ENCODE results near the gene WNT16.
"Not testable (repeated sequence)": the region's sequence is repeated elsewhere in the genome, so short reads cannot be mapped to it uniquely, and the experiment has no call there.

The WNT16 gene

GRCh38 chr7:121288894-121289293, 39.9 kb upstream of the WNT16 start:
- no peak overlapping the region for H3K4me2 ChIP-seq (ENCODE audit: low read length, poor library complexity, severe bottlenecking)
- H3K36me3 ChIP-seq (ENCODE audit: control insufficient read depth in 1 of 2, insufficient read depth in 2 of 2, low read depth in 1 of 2, low read length in 2 of 2) = peaks cover 2 to 10% of the 10 kb centered on the region in 2 experiments
- no peak overlapping the region for H2BK12ac ChIP-seq (ENCODE audit: low read length in 2 of 2)
- H3K9ac ChIP-seq (ENCODE audit: low read length) = no peak overlapping the region
- no peak overlapping the region for H3K4ac ChIP-seq (ENCODE audit: low read depth in 1 of 2, low read length in 2 of 2)
- H2BK120ac ChIP-seq (ENCODE audit: low read depth, low read length) = no peak overlapping the region
- no peak overlapping the region for H4K8ac ChIP-seq (ENCODE audit: low read length)
- no peak overlapping the region for H4K91ac ChIP-seq (ENCODE audit: low read length)
- H3K18ac ChIP-seq (ENCODE audit: low read depth in 1 of 2, low read length in 2 of 2) = no peak overlapping the region
- H3K4me1 ChIP-seq (ENCODE audit: control insufficient read depth, insufficient read depth, low read depth, low read length) = no peaks in the 10 kb centered on the region
- no peak overlapping the region for H2AFZ ChIP-seq (ENCODE audit: low read depth, low read length)
- no peaks in the 10 kb centered on the region for H3K27me3 ChIP-seq (ENCODE audit: control insufficient read depth in 1 of 2, insufficient read depth in 1 of 2, low read length in 2 of 2)
- no peak overlapping the region for H2BK15ac ChIP-seq (ENCODE audit: low read depth, poor library complexity, severe bottlenecking)
- peak; percentile 82 for DNase-seq
- H3K9me3 ChIP-seq (ENCODE audit: control insufficient read depth, low read length) = peaks cover 7% of the 10 kb centered on the region
- H2AK5ac ChIP-seq (ENCODE audit: low read length, severe bottlenecking) = no peak overlapping the region
- H3K27ac ChIP-seq (ENCODE audit: low read length, poor library complexity, severe bottlenecking) = no peak overlapping the region
- H3K23ac ChIP-seq (ENCODE audit: low read length in 2 of 2) = no peak overlapping the region
- H3K4me3 ChIP-seq (ENCODE audit: insufficient read depth in 1 of 2, low read depth in 1 of 2, low read length in 2 of 2) = no peak overlapping the region
- no peak overlapping the region for H3K14ac ChIP-seq (ENCODE audit: low read length in 2 of 2)
- no peak overlapping the region for H2BK5ac ChIP-seq (ENCODE audit: low read depth, low read length, poor library complexity, severe bottlenecking)
- no peaks in the 10 kb centered on the region for H3K79me1 ChIP-seq (replicated peaks; ENCODE audit: low read length, poor library complexity, severe bottlenecking)

- H3K18ac ChIP-seq (ENCODE audit: low read depth in 1 of 2, low read length in 2 of 2) = peak overlapping the region in 1 of 2 experiments; percentile 21
- not testable (repeated sequence) for H3K27ac ChIP-seq (ENCODE audit: low read length, poor library complexity, severe bottlenecking); H3K36me3 ChIP-seq (ENCODE audit: control insufficient read depth in 1 of 2, insufficient read depth in 2 of 2, low read depth in 1 of 2, low read length in 2 of 2); H3K23ac ChIP-seq (ENCODE audit: low read length in 2 of 2); H2BK5ac ChIP-seq (ENCODE audit: low read depth, low read length, poor library complexity, severe bottlenecking); H3K79me1 ChIP-seq (replicated peaks; ENCODE audit: low read length, poor library complexity, severe bottlenecking); H3K9me3 ChIP-seq (ENCODE audit: control insufficient read depth, low read length); H3K4me1 ChIP-seq (ENCODE audit: control insufficient read depth, insufficient read depth, low read depth, low read length); H2BK120ac ChIP-seq (ENCODE audit: low read depth, low read length); H2AFZ ChIP-seq (ENCODE audit: low read depth, low read length); H3K4me3 ChIP-seq (ENCODE audit: insufficient read depth in 1 of 2, low read depth in 1 of 2, low read length in 2 of 2); H2AK5ac ChIP-seq (ENCODE audit: low read length, severe bottlenecking); DNase-seq; H4K8ac ChIP-seq (ENCODE audit: low read length); H3K9ac ChIP-seq (ENCODE audit: low read length); H3K4me2 ChIP-seq (ENCODE audit: low read length, poor library complexity, severe bottlenecking); H2BK15ac ChIP-seq (ENCODE audit: low read depth, poor library complexity, severe bottlenecking); H3K27me3 ChIP-seq (ENCODE audit: control insufficient read depth in 1 of 2, insufficient read depth in 1 of 2, low read length in 2 of 2); H4K91ac ChIP-seq (ENCODE audit: low read length); H3K14ac ChIP-seq (ENCODE audit: low read length in 2 of 2); H2BK12ac ChIP-seq (ENCODE audit: low read length in 2 of 2); H3K4ac ChIP-seq (ENCODE audit: low read depth in 1 of 2, low read length in 2 of 2)
- 100% methylated on average over 4 of the region's 5 CpGs for WGBS
These were observed 38.9 kb upstream of the WNT16 start for GRCh38 chr7:121289930-121290329.

GRCh38 chr7:121294448-121294992, 34.3 kb upstream of the WNT16 start:
- H3K27me3 ChIP-seq (ENCODE audit: control insufficient read depth in 1 of 2, insufficient read depth in 1 of 2, low read length in 2 of 2) = no peaks in the 10 kb centered on the region
- H3K4me3 ChIP-seq (ENCODE audit: insufficient read depth in 1 of 2, low read depth in 1 of 2, low read length in 2 of 2) = no peak overlapping the region
- no peaks in the 10 kb centered on the region for H3K9me3 ChIP-seq (ENCODE audit: control insufficient read depth, low read length)
- H2BK15ac ChIP-seq (ENCODE audit: low read depth, poor library complexity, severe bottlenecking) = no peak overlapping the region
- H4K8ac ChIP-seq (ENCODE audit: low read length) = no peak overlapping the region
- no peak overlapping the region for H2BK5ac ChIP-seq (ENCODE audit: low read depth, low read length, poor library complexity, severe bottlenecking)
- H3K27ac ChIP-seq (ENCODE audit: low read length, poor library complexity, severe bottlenecking) = no peak overlapping the region
- H3K4me1 ChIP-seq (ENCODE audit: control insufficient read depth, insufficient read depth, low read depth, low read length) = peaks cover 2% of the 10 kb centered on the region
- H3K18ac ChIP-seq (ENCODE audit: low read depth in 1 of 2, low read length in 2 of 2) = no peak overlapping the region
- no CpG with 5 or more reads among the region's 2 CpGs for WGBS
- no peak overlapping the region for H2AFZ ChIP-seq (ENCODE audit: low read depth, low read length)
- H2BK120ac ChIP-seq (ENCODE audit: low read depth, low read length) = no peak overlapping the region
- no peak for DNase-seq
- H3K79me1 ChIP-seq (replicated peaks; ENCODE audit: low read length, poor library complexity, severe bottlenecking) = no peaks in the 10 kb centered on the region
- H3K9ac ChIP-seq (ENCODE audit: low read length) = no peak overlapping the region
- H3K14ac ChIP-seq (ENCODE audit: low read length in 2 of 2) = no peak overlapping the region
- H3K23ac ChIP-seq (ENCODE audit: low read length in 2 of 2) = no peak overlapping the region
- H3K4me2 ChIP-seq (ENCODE audit: low read length, poor library complexity, severe bottlenecking) = no peak overlapping the region
- H4K91ac ChIP-seq (ENCODE audit: low read length) = no peak overlapping the region
- no peak overlapping the region for H2BK12ac ChIP-seq (ENCODE audit: low read length in 2 of 2)
- no peak overlapping the region for H3K4ac ChIP-seq (ENCODE audit: low read depth in 1 of 2, low read length in 2 of 2)
- no peak overlapping the region for H2AK5ac ChIP-seq (ENCODE audit: low read length, severe bottlenecking)
- peaks cover 0 to 11% of the 10 kb centered on the region in 2 experiments for H3K36me3 ChIP-seq (ENCODE audit: control insufficient read depth in 1 of 2, insufficient read depth in 2 of 2, low read depth in 1 of 2, low read length in 2 of 2)

- Histone ChIP-seq H3K4me3 (ENCODE audit: insufficient read depth in 1 of 2, low read depth in 1 of 2, low read length in 2 of 2) (no peak overlapping the region), H3K23ac (ENCODE audit: low read length in 2 of 2) (no peak overlapping the region), H2AFZ (ENCODE audit: low read depth, low read length) (no peak overlapping the region), H3K4me1 (ENCODE audit: control insufficient read depth, insufficient read depth, low read depth, low read length) (peaks cover 7% of the 10 kb centered on the region), H2BK5ac (ENCODE audit: low read depth, low read length, poor library complexity, severe bottlenecking) (no peak overlapping the region), H3K4ac (ENCODE audit: low read depth in 1 of 2, low read length in 2 of 2) (no peak overlapping the region), H2BK12ac (ENCODE audit: low read length in 2 of 2) (no peak overlapping the region), H2BK15ac (ENCODE audit: low read depth, poor library complexity, severe bottlenecking) (no peak overlapping the region), H3K14ac (ENCODE audit: low read length in 2 of 2) (no peak overlapping the region), H4K91ac (ENCODE audit: low read length) (no peak overlapping the region), H3K18ac (ENCODE audit: low read depth in 1 of 2, low read length in 2 of 2) (no peak overlapping the region), H3K9ac (ENCODE audit: low read length) (no peak overlapping the region), H3K27ac (ENCODE audit: low read length, poor library complexity, severe bottlenecking) (no peak overlapping the region), H3K27me3 (ENCODE audit: control insufficient read depth in 1 of 2, insufficient read depth in 1 of 2, low read length in 2 of 2) (no peaks in the 10 kb centered on the region), H3K9me3 (ENCODE audit: control insufficient read depth, low read length) (no peaks in the 10 kb centered on the region), H2BK120ac (ENCODE audit: low read depth, low read length) (no peak overlapping the region), H3K4me2 (ENCODE audit: low read length, poor library complexity, severe bottlenecking) (no peak overlapping the region), H4K8ac (ENCODE audit: low read length) (no peak overlapping the region), H3K36me3 (ENCODE audit: control insufficient read depth in 1 of 2, insufficient read depth in 2 of 2, low read depth in 1 of 2, low read length in 2 of 2) (peaks cover 0 to 11% of the 10 kb centered on the region in 2 experiments), H2AK5ac (ENCODE audit: low read length, severe bottlenecking) (no peak overlapping the region), H3K79me1 (replicated peaks; ENCODE audit: low read length, poor library complexity, severe bottlenecking) (no peaks in the 10 kb centered on the region)
- WGBS = 89% methylated on average over 2 of the region's 2 CpGs
- no peak for DNase-seq
These were observed 31.0 kb upstream of the WNT16 start for GRCh38 chr7:121297843-121298242.

Data from mesenchymal stem cell (in vitro differentiated cells and primary cell).